HEK293 (cell line): ENCODE results near the gene SECTM1.
"Not testable (repeated sequence)": the region's sequence is repeated elsewhere in the genome, so short reads cannot be mapped to it uniquely, and the experiment has no call there.

Experiments used
- CTCF ChIA-PET: fragments of 350-600 bp; formaldehyde crosslinking; extraction: SDS; loops from one replicate; lab custom pipeline; 2021; ENCODE audit warnings: antibody characterized with exemption; lab: Yijun Ruan, JAX
- POLR2A ChIA-PET: fragments of 300-600 bp; formaldehyde crosslinking; extraction: SDS; loops from one replicate; lab custom pipeline; 2020; ENCODE audit warnings: antibody characterized with exemption, inconsistent platforms; lab: Yijun Ruan, JAX
- H3K27ac ChIP-seq: fragments of 200-500 bp; sonication (Bioruptor generic); 2 replicates; pipeline ENCODE4 v1.5.1; 2014; ENCODE audit warnings: low read depth, low read length, control low read depth, inconsistent platforms; ENCODE audit errors: extremely low read depth
- H3K36me3 ChIP-seq, 2 experiments: fragments of 200-500 bp in 1 of 2; sonication (Bioruptor generic) in 1 of 2; 1 replicate in 1 of 2; 2 replicates in 1 of 2; pipeline ENCODE4 v1.5.1; 2014 to 2017; ENCODE audit warnings: inconsistent platforms in 2 of 2, low read length in 2 of 2; ENCODE audit not compliant: control insufficient read depth in 2 of 2, insufficient read depth in 1 of 2
- H3K4me1 ChIP-seq: fragments of 200-500 bp; sonication (Bioruptor generic); 2 replicates; pipeline ENCODE4 v1.5.1; 2014; ENCODE audit warnings: mild to moderate bottlenecking, low read length, inconsistent platforms; ENCODE audit not compliant: control insufficient read depth, insufficient read depth
- H3K4me3 ChIP-seq: 2 replicates; pipeline ENCODE4 v1.5.1; 2011; ENCODE audit warnings: low read depth, mild to moderate bottlenecking, control low read depth, low read length, moderate library complexity
- H3K9me3 ChIP-seq: fragments of 200-500 bp; sonication (Bioruptor generic); 2 replicates; pipeline ENCODE4 v1.5.1; 2014; ENCODE audit warnings: low read depth, low read length, inconsistent platforms; ENCODE audit not compliant: control insufficient read depth, insufficient read depth
- GLI2 ChIP-seq: fragments of 450-650 bp; formaldehyde crosslinking; IDR thresholded peaks from 2 replicates; pipeline ENCODE4; 2017; ENCODE audit warnings: missing biosample characterization, missing genetic modification characterization, low read depth, borderline replicate concordance
- KLF8 ChIP-seq: fragments of 450-650 bp; formaldehyde crosslinking; IDR thresholded peaks from 2 replicates; pipeline ENCODE4 v1.5.1; 2016; ENCODE audit warnings: missing biosample characterization, missing genetic modification characterization
- REPIN1 ChIP-seq: fragments of 450-650 bp; formaldehyde crosslinking; IDR thresholded peaks from 2 replicates; pipeline ENCODE4 v1.5.1; 2017; ENCODE audit warnings: missing biosample characterization, missing genetic modification characterization, low read depth
- ZFP37 ChIP-seq: fragments of 450-650 bp; formaldehyde crosslinking; IDR thresholded peaks from 2 replicates; pipeline ENCODE4 v1.5.1; 2016; ENCODE audit warnings: missing biosample characterization, missing genetic modification characterization
- ZNF157 ChIP-seq: fragments of 450-650 bp; formaldehyde crosslinking; IDR thresholded peaks from 2 replicates; pipeline ENCODE4 v1.5.1; 2016; ENCODE audit warnings: missing biosample characterization, missing genetic modification characterization
- ZNF23 ChIP-seq: fragments of 450-650 bp; formaldehyde crosslinking; IDR thresholded peaks from 2 replicates; pipeline ENCODE4 v1.5.1; 2016; ENCODE audit warnings: missing biosample characterization, missing genetic modification characterization, borderline replicate concordance
- ZNF350 ChIP-seq: fragments of 450-650 bp; formaldehyde crosslinking; IDR thresholded peaks from 2 replicates; pipeline ENCODE4 v1.5.0; 2017; ENCODE audit warnings: missing biosample characterization, mild to moderate bottlenecking, missing genetic modification characterization
- ZNF529 ChIP-seq: fragments of 450-650 bp; formaldehyde crosslinking; IDR thresholded peaks from 2 replicates; pipeline ENCODE4 v1.5.1; 2017; ENCODE audit warnings: missing genetic modification characterization, missing biosample characterization; ENCODE audit not compliant: insufficient replicate concordance
- ZNF670 ChIP-seq: fragments of 450-650 bp; formaldehyde crosslinking; IDR thresholded peaks from 2 replicates; pipeline ENCODE4 v1.5.1; 2016; ENCODE audit warnings: missing biosample characterization, missing genetic modification characterization, low read depth
- ZNF692 ChIP-seq: fragments of 450-650 bp; formaldehyde crosslinking; IDR thresholded peaks from 2 replicates; pipeline ENCODE4 v1.5.1; 2016; ENCODE audit warnings: missing biosample characterization, missing genetic modification characterization
- ZNF768 ChIP-seq: fragments of 450-650 bp; formaldehyde crosslinking; IDR thresholded peaks from 2 replicates; pipeline ENCODE4 v1.5.1; 2018; ENCODE audit warnings: missing biosample characterization, mild to moderate bottlenecking, missing genetic modification characterization
- ZSCAN18 ChIP-seq: fragments of 450-650 bp; formaldehyde crosslinking; IDR thresholded peaks from 2 replicates; pipeline ENCODE4 v1.5.1; 2016; ENCODE audit warnings: missing biosample characterization, missing genetic modification characterization
- TF ChIP-seq, protein P1 (sequence below): fragments of 450-650 bp; formaldehyde crosslinking; IDR thresholded peaks from 2 replicates; pipeline ENCODE4 v1.5.1; 2016; ENCODE audit warnings: missing biosample characterization, missing genetic modification characterization
- TF ChIP-seq, protein P2 (sequence below): fragments of 450-650 bp; formaldehyde crosslinking; IDR thresholded peaks from 2 replicates; pipeline ENCODE4 v1.5.1; 2016; ENCODE audit warnings: missing biosample characterization, missing genetic modification characterization
- TF ChIP-seq, protein P3 (sequence below): fragments of 450-650 bp; formaldehyde crosslinking; IDR thresholded peaks from 2 replicates; pipeline ENCODE4 v1.5.1; 2016; ENCODE audit warnings: missing biosample characterization, missing genetic modification characterization, borderline replicate concordance

Gene SECTM1

GRCh38 chr17:82373731-82374625 lies 40.4 kb upstream of the SECTM1 start:
- TF ChIP-seq, protein P1, sequence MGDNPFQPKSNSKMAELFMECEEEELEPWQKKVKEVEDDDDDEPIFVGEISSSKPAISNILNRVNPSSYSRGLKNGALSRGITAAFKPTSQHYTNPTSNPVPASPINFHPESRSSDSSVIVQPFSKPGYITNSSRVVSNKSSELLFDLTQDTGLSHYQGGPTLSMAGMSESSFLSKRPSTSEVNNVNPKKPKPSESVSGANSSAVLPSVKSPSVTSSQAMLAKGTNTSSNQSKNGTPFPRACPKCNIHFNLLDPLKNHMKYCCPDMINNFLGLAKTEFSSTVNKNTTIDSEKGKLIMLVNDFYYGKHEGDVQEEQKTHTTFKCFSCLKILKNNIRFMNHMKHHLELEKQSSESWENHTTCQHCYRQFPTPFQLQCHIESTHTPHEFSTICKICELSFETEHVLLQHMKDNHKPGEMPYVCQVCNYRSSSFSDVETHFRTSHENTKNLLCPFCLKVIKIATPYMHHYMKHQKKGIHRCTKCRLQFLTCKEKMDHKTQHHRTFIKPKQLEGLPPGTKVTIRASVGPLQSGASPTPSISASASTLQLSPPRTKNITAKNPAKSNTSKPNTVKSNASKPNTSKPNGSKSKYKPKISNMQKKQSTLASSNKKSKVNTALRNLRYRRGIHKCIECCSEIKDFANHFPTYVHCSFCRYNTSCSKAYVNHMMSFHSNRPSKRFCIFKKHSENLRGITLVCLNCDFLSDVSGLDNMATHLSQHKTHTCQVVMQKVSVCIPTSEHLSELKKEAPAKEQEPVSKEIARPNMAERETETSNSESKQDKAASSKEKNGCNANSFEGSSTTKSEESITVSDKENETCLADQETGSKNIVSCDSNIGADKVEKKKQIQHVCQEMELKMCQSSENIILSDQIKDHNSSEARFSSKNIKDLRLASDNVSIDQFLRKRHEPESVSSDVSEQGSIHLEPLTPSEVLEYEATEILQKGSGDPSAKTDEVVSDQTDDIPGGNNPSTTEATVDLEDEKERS (tag by site-specific recombination): no peak
- TF ChIP-seq, protein P2, sequence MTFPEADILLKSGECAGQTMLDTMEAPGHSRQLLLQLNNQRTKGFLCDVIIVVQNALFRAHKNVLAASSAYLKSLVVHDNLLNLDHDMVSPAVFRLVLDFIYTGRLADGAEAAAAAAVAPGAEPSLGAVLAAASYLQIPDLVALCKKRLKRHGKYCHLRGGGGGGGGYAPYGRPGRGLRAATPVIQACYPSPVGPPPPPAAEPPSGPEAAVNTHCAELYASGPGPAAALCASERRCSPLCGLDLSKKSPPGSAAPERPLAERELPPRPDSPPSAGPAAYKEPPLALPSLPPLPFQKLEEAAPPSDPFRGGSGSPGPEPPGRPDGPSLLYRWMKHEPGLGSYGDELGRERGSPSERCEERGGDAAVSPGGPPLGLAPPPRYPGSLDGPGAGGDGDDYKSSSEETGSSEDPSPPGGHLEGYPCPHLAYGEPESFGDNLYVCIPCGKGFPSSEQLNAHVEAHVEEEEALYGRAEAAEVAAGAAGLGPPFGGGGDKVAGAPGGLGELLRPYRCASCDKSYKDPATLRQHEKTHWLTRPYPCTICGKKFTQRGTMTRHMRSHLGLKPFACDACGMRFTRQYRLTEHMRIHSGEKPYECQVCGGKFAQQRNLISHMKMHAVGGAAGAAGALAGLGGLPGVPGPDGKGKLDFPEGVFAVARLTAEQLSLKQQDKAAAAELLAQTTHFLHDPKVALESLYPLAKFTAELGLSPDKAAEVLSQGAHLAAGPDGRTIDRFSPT (tag by site-specific recombination): peak; percentile 14; the same call in 1 of the 2 replicates
- TF ChIP-seq, protein P3, sequence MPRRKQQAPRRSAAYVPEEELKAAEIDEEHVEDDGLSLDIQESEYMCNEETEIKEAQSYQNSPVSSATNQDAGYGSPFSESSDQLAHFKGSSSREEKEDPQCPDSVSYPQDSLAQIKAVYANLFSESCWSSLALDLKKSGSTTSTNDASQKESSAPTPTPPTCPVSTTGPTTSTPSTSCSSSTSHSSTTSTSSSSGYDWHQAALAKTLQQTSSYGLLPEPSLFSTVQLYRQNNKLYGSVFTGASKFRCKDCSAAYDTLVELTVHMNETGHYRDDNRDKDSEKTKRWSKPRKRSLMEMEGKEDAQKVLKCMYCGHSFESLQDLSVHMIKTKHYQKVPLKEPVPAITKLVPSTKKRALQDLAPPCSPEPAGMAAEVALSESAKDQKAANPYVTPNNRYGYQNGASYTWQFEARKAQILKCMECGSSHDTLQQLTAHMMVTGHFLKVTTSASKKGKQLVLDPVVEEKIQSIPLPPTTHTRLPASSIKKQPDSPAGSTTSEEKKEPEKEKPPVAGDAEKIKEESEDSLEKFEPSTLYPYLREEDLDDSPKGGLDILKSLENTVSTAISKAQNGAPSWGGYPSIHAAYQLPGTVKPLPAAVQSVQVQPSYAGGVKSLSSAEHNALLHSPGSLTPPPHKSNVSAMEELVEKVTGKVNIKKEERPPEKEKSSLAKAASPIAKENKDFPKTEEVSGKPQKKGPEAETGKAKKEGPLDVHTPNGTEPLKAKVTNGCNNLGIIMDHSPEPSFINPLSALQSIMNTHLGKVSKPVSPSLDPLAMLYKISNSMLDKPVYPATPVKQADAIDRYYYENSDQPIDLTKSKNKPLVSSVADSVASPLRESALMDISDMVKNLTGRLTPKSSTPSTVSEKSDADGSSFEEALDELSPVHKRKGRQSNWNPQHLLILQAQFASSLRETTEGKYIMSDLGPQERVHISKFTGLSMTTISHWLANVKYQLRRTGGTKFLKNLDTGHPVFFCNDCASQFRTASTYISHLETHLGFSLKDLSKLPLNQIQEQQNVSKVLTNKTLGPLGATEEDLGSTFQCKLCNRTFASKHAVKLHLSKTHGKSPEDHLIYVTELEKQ (tag by site-specific recombination): no peak
- no peak for TF ChIP-seq GLI2 (tag by site-specific recombination)
- no peak for TF ChIP-seq ZNF157 (tag by site-specific recombination)
- no peak for TF ChIP-seq ZNF670
- no peak for TF ChIP-seq ZNF350 (tag by site-specific recombination)
- TF ChIP-seq KLF8 (tag by site-specific recombination): peak; percentile 72; the same call in 1 of the 2 replicates
- H3K4me1 ChIP-seq: no peaks in the 10 kb centered on the region
- no peaks in the 10 kb centered on the region for H3K9me3 ChIP-seq
- no peaks in the 10 kb centered on the region for H3K36me3 ChIP-seq
- ChIA-PET POLR2A (no interaction called here), CTCF (interaction anchor here (0.7 kb wide), 1 partner anchor 17 kb away, joined by 4 read pairs; no protein-coding TSS in a partner anchor)
- H3K27ac ChIP-seq: no peak overlapping the region
- H3K4me3 ChIP-seq: no peak overlapping the region

- H3K27ac ChIP-seq, H3K4me3 ChIP-seq, H3K36me3 ChIP-seq, CTCF ChIA-PET, H3K4me1 ChIP-seq, POLR2A ChIA-PET, H3K9me3 ChIP-seq: not testable (repeated sequence)
Measured at GRCh38 chr17:82373072-82373452, 39.5 kb upstream of the SECTM1 start.

- Histone ChIP-seq H3K36me3 (no peaks in the 10 kb centered on the region), H3K4me1 (no peaks in the 10 kb centered on the region; the same call in 1 of the 2 replicates), H3K9me3 (no peaks in the 10 kb centered on the region), H3K27ac (no peak overlapping the region), H3K4me3 (no peak overlapping the region)
- POLR2A ChIA-PET: no interaction called here
- CTCF ChIA-PET: no interaction called here
- TF ChIP-seq ZNF692 (tag by site-specific recombination) (no peak), ZNF768 (tag by site-specific recombination) (no peak), ZSCAN18 (tag by site-specific recombination) (no peak), ZNF23 (no peak), ZNF529 (no peak), REPIN1 (tag by site-specific recombination) (no peak), ZFP37 (tag by site-specific recombination) (no peak)
Measured at GRCh38 chr17:82372249-82373071, 38.9 kb upstream of the SECTM1 start.
